ENCODE measurements around the gene RXRA.

Gene RXRA

GRCh38 chr9:134314950-134315715 lies 11.1 kb upstream of the RXRA start:
- peaks cover 8% of the 10 kb centered on the region; the same call in 1 of the 2 replicates for H3K9me3 ChIP-seq (ENCODE audit: insufficient read depth, low read depth, low read length)
- no peaks in the 10 kb centered on the region for H3K27me3 ChIP-seq (ENCODE audit: insufficient read depth, low read length)
- no peak overlapping the region for H3K4me3 ChIP-seq (ENCODE audit: low read length)
- H3K4me1 ChIP-seq (ENCODE audit: insufficient read depth, low read length) = 0 out of 2 replicates have a peak, but pooled peaks cover 2% of the 10 kb centered on the region
- no peak overlapping the region for H3K9ac ChIP-seq (ENCODE audit: low read depth, low read length)
- no peaks in the 10 kb centered on the region for H3K36me3 ChIP-seq (ENCODE audit: insufficient read depth, low read length)
- H3K27ac ChIP-seq (ENCODE audit: low read depth, low read length) = no peak overlapping the region
- WGBS = 67% methylated on average over 26 of the region's 26 CpGs

GRCh38 chr9:134315716-134316448 lies 10.4 kb upstream of the RXRA start:
- peaks cover 7% of the 10 kb centered on the region; the same call in 1 of the 2 replicates for H3K9me3 ChIP-seq (ENCODE audit: insufficient read depth, low read depth, low read length)
- WGBS = 92% methylated on average over 19 of the region's 19 CpGs
- 0 out of 2 replicates have a peak, but pooled peaks cover 8% of the 10 kb centered on the region for H3K4me1 ChIP-seq (ENCODE audit: insufficient read depth, low read length)

GRCh38 chr9:134316449-134317160 lies 9.7 kb upstream of the RXRA start:
- peaks cover 4% of the 10 kb centered on the region; the same call in 1 of the 2 replicates for H3K9me3 ChIP-seq (ENCODE audit: insufficient read depth, low read depth, low read length)
- H3K9ac ChIP-seq (ENCODE audit: low read depth, low read length) = no peak overlapping the region
- no peak overlapping the region for H3K27ac ChIP-seq (ENCODE audit: low read depth, low read length)

More at GRCh38 chr9:134315716-134316448, 10.4 kb upstream of the RXRA start:
- no peak overlapping the region for H3K4me3 ChIP-seq (ENCODE audit: low read length)
- no peak overlapping the region for H3K27ac ChIP-seq (ENCODE audit: low read depth, low read length)
- H3K36me3 ChIP-seq (ENCODE audit: insufficient read depth, low read length) = no peaks in the 10 kb centered on the region
- no peak overlapping the region for H3K9ac ChIP-seq (ENCODE audit: low read depth, low read length)
- H3K27me3 ChIP-seq (ENCODE audit: insufficient read depth, low read length) = no peaks in the 10 kb centered on the region

GRCh38 chr9:134317400-134317789 lies 8.9 kb upstream of the RXRA start:
- Histone ChIP-seq H3K4me3 (ENCODE audit: low read length) (no peak overlapping the region), H3K4me1 (ENCODE audit: insufficient read depth, low read length) (peaks cover 14% of the 10 kb centered on the region; the same call in 1 of the 2 replicates), H3K9me3 (ENCODE audit: insufficient read depth, low read depth, low read length) (no peaks in the 10 kb centered on the region), H3K9ac (ENCODE audit: low read depth, low read length) (no peak overlapping the region), H3K27ac (ENCODE audit: low read depth, low read length) (no peak overlapping the region), H3K36me3 (ENCODE audit: insufficient read depth, low read length) (no peaks in the 10 kb centered on the region), H3K27me3 (ENCODE audit: insufficient read depth, low read length) (no peaks in the 10 kb centered on the region)
- WGBS = 93% methylated on average over 17 of the region's 17 CpGs

More at GRCh38 chr9:134316449-134317160, 9.7 kb upstream of the RXRA start:
- Histone ChIP-seq H3K36me3 (ENCODE audit: insufficient read depth, low read length) (no peaks in the 10 kb centered on the region), H3K4me3 (ENCODE audit: low read length) (no peak overlapping the region), H3K4me1 (ENCODE audit: insufficient read depth, low read length) (peaks cover 14% of the 10 kb centered on the region; the same call in 1 of the 2 replicates), H3K27me3 (ENCODE audit: insufficient read depth, low read length) (no peaks in the 10 kb centered on the region)
- WGBS = 90% methylated on average over 16 of the region's 16 CpGs

DNA sequence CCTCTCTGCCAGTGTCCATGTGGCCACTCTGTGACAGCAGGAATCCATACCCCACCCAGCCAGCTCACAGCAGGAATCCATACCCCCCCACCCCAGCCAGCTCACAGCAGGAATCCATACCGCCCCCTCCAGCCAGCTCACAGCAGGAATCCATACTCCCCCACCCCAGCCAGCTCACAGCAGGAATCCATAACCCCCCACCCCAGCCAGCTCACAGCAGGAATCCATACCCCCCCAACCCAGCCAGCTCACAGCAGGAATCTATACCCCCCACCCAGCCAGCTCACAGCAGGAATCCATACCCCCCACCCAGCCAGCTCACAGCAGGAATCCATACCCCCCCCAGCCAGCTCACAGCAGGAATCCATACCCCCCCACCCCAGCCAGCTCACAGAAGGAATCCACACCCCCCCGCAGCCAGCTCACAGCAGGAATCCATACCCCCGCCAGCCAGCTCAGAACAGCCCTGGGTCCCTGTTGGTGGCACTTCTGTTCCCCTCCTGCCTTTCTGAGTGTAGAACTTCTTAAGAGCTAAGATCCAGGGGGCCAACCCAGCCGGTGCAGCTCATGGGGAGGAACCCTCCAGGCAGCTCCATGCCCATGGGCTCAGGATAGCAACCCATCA lies 8.4 kb upstream of the RXRA start:
- H3K4me1 ChIP-seq (ENCODE audit: insufficient read depth, low read length) = peaks cover 14% of the 10 kb centered on the region; the same call in 1 of the 2 replicates
- no peak overlapping the region for H3K27ac ChIP-seq (ENCODE audit: low read depth, low read length)
- H3K27me3 ChIP-seq (ENCODE audit: insufficient read depth, low read length) = no peaks in the 10 kb centered on the region
- no peaks in the 10 kb centered on the region for H3K36me3 ChIP-seq (ENCODE audit: insufficient read depth, low read length)
- H3K9me3 ChIP-seq (ENCODE audit: insufficient read depth, low read depth, low read length) = no peaks in the 10 kb centered on the region
- WGBS = 84% methylated on average over 4 of the region's 4 CpGs
- H3K9ac ChIP-seq (ENCODE audit: low read depth, low read length) = no peak overlapping the region
- no peak overlapping the region for H3K4me3 ChIP-seq (ENCODE audit: low read length)

DNA sequence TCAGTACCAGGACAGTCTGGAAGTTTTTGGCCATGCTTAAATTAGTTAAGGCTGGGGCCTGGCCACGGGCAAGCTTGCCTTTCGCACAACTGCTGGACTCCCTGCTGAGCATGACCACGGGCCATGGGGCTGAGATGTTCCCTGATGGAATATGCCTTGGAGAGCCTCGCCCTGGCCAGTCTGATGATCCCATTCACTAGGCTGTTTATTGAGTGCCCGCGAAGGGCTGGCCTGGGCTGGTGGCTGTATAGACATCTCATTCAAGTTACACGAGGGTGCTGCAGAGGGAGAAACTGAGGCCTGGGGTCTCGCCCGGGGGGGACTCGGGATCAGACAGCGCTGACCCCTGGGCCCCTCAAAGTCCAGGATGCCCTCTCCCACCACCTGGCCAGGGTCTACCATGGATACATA lies 7.8 kb upstream of the RXRA start:
- WGBS = 90% methylated on average over 11 of the region's 11 CpGs
- Histone ChIP-seq H3K4me3 (ENCODE audit: low read length) (no peak overlapping the region), H3K9me3 (ENCODE audit: insufficient read depth, low read depth, low read length) (no peaks in the 10 kb centered on the region), H3K36me3 (ENCODE audit: insufficient read depth, low read length) (no peaks in the 10 kb centered on the region), H3K27ac (ENCODE audit: low read depth, low read length) (no peak overlapping the region), H3K9ac (ENCODE audit: low read depth, low read length) (no peak overlapping the region), H3K27me3 (ENCODE audit: insufficient read depth, low read length) (no peaks in the 10 kb centered on the region), H3K4me1 (ENCODE audit: insufficient read depth, low read length) (peaks cover 14% of the 10 kb centered on the region; the same call in 1 of the 2 replicates)

GRCh38 chr9:134318941-134319305 lies 7.3 kb upstream of the RXRA start:
- Histone ChIP-seq H3K9me3 (ENCODE audit: insufficient read depth, low read depth, low read length) (no peaks in the 10 kb centered on the region), H3K36me3 (ENCODE audit: insufficient read depth, low read length) (no peaks in the 10 kb centered on the region), H3K27me3 (ENCODE audit: insufficient read depth, low read length) (no peaks in the 10 kb centered on the region), H3K9ac (ENCODE audit: low read depth, low read length) (no peak overlapping the region), H3K4me1 (ENCODE audit: insufficient read depth, low read length) (peaks cover 17% of the 10 kb centered on the region), H3K4me3 (ENCODE audit: low read length) (no peak overlapping the region), H3K27ac (ENCODE audit: low read depth, low read length) (no peak overlapping the region)
- WGBS = 89% methylated on average over 4 of the region's 5 CpGs

DNA sequence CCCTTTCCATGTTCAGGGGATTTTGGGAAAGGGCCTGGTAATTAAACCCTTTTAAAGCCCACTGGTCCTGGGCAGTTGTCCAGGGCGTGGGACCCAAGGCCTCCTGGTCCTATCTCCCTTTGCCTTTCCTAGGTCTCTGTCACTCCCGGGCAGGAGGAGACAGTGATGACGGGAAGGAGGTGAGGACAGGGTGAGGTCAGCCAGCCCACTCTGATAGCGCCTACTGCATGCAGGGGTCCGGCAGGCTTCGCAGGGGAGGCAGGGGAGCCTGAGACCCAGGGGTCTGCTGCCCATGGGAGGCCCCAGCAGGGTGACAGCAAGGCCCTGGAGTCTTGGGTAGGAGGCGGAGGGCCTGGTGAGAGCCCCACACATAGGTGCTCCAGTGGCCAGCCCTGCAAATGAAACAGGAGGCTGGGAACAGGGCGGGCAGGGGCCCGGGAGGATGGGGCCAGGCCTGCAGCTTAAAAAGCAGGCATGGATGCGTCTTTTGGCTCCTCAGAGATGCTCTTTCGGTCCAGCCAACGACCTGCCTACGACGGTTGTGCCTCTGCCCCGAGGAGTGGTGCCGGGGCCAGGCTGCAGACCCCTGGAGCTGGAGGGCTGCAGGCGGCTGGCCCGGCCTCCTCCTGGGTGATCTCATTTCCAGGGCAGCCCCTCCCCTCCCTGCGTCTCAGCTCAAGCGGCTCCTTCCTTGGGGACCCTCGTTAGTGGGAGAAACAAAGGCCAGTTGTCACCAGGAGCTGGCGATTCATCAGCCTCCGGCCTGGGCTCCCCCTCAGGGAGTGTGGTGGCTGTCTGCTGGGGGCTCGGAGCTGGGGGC lies 6.7 kb upstream of the RXRA start:
- Histone ChIP-seq H3K27ac (ENCODE audit: low read depth, low read length) (no peak overlapping the region), H3K4me3 (ENCODE audit: low read length) (no peak overlapping the region), H3K4me1 (ENCODE audit: insufficient read depth, low read length) (peaks cover 18% of the 10 kb centered on the region), H3K27me3 (ENCODE audit: insufficient read depth, low read length) (no peaks in the 10 kb centered on the region), H3K36me3 (ENCODE audit: insufficient read depth, low read length) (no peaks in the 10 kb centered on the region), H3K9me3 (ENCODE audit: insufficient read depth, low read depth, low read length) (no peaks in the 10 kb centered on the region), H3K9ac (ENCODE audit: low read depth, low read length) (no peak overlapping the region)
- 67% methylated on average over 24 of the region's 24 CpGs for WGBS

DNA sequence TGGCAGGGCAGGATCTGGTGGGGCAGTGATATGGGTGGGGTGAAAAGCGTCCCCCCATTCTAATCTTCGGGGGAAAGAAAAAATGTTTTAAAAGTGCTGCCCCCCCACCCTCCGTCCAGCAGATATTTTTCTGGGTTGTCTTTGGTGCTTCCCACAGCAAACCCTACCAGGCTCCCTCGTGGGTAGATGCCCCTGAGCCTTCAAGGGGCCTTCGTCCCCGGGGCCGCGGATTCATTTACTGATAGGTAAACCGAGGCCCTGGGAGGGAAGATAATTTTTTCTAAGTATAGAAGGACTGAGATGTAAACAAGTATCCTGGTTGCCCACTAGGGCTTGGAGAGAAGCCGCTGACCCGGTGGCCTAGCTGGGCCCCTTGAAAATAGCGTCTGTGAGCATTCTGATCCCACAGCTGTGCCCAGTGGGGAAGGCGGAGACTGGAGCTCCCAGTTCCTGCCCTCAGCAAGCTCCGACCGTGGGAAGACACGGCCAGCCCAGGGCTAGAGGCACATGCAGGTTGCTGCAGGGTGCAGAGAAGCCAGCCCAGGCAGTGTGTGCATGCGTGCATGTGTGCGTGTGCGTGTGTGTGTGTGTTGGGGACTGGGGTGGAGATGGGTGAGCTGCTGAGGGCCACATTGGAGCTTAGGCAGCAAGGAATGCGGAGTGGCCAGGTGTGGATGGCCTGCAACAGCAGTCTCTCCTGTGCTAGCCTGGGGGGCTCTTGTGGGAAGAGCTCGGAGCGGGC lies 6.0 kb upstream of the RXRA start:
- Histone ChIP-seq H3K9me3 (ENCODE audit: insufficient read depth, low read depth, low read length) (no peaks in the 10 kb centered on the region), H3K9ac (ENCODE audit: low read depth, low read length) (no peak overlapping the region), H3K36me3 (ENCODE audit: insufficient read depth, low read length) (no peaks in the 10 kb centered on the region), H3K27ac (ENCODE audit: low read depth, low read length) (no peak overlapping the region), H3K4me3 (ENCODE audit: low read length) (no peak overlapping the region), H3K4me1 (ENCODE audit: insufficient read depth, low read length) (peaks cover 16% of the 10 kb centered on the region), H3K27me3 (ENCODE audit: insufficient read depth, low read length) (no peaks in the 10 kb centered on the region; the same call in 1 of the 2 replicates)
- WGBS = 82% methylated on average over 21 of the region's 22 CpGs

All from HUES64 (cell line).